ENCODE results near the gene FAM13C. TPM values are rescaled to one million over a fixed set of nuclear protein-coding genes. Genes with fewer than 3 reads are reported as not detected.

Gene FAM13C
- total RNA-seq, 1 donor from 2014 or later: 5.1 TPM

DNA sequence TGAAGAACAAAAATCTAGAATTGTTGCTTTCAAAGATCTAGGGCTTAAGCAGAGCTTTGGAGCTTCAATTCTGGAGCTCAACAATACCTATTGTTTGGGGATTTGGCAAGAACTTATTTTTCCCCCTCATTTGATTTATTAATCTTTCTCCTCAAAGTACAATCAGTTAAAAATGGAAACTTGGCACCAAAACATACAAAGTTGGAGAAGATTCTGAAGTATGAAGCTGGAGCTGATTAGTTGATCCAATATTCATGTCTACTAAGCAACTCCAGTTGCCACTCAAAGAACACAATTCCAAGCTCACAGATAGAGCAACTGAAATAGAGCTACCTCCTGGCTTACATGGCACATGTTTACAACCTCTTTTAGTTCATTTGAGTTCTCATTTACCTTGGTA is 3.8 kb downstream of the FAM13C start:
- Mint-ChIP-seq H3K4me3 (ENCODE audit: unreplicated experiment) (no peak overlapping the region), H3K27me3 (ENCODE audit: low read depth) (peaks cover 7% of the 10 kb centered on the region), H3K9me3 (ENCODE audit: low read depth) (no peaks in the 10 kb centered on the region), H3K27ac (ENCODE audit: unreplicated experiment) (no peak overlapping the region), H3K4me1 (ENCODE audit: low read depth) (peaks cover 26% of the 10 kb centered on the region), H3K36me3 (ENCODE audit: low read depth) (peaks cover 2% of the 10 kb centered on the region)
- TF ChIP-seq, protein P1, sequence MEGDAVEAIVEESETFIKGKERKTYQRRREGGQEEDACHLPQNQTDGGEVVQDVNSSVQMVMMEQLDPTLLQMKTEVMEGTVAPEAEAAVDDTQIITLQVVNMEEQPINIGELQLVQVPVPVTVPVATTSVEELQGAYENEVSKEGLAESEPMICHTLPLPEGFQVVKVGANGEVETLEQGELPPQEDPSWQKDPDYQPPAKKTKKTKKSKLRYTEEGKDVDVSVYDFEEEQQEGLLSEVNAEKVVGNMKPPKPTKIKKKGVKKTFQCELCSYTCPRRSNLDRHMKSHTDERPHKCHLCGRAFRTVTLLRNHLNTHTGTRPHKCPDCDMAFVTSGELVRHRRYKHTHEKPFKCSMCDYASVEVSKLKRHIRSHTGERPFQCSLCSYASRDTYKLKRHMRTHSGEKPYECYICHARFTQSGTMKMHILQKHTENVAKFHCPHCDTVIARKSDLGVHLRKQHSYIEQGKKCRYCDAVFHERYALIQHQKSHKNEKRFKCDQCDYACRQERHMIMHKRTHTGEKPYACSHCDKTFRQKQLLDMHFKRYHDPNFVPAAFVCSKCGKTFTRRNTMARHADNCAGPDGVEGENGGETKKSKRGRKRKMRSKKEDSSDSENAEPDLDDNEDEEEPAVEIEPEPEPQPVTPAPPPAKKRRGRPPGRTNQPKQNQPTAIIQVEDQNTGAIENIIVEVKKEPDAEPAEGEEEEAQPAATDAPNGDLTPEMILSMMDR (IDR thresholded peaks at IDR 0.05): no peak
- DNase-seq (ENCODE audit: low spot score): no peak

DNA sequence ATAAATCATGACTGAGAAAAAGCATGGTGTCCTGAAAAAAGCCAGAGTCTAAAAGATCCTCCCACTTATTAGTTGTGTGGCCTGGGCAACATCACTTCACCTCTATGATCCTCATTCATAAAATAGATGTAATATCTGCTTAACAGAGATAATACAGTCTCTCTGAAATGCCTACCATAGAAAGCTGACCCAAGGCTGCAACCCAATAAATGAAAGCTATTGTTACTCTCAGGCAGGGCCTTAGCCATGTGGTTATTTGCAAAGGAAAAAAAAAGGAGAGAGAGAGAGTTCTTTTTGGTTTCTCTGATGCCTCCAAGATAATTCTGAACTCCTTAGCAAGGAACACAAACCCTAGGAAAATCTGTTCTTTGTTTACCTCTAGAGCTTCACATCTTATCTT is 7.9 kb downstream of the FAM13C start:
- Mint-ChIP-seq H3K4me1 (ENCODE audit: low read depth) (no peaks in the 10 kb centered on the region), H3K27ac (ENCODE audit: unreplicated experiment) (no peak overlapping the region), H3K36me3 (ENCODE audit: low read depth) (peaks cover 6% of the 10 kb centered on the region), H3K9me3 (ENCODE audit: low read depth) (no peaks in the 10 kb centered on the region), H3K4me3 (ENCODE audit: unreplicated experiment) (no peak overlapping the region), H3K27me3 (ENCODE audit: low read depth) (peaks cover 5% of the 10 kb centered on the region)
- TF ChIP-seq, protein P1 (IDR thresholded peaks at IDR 0.05): no peak
- no peak for DNase-seq (ENCODE audit: low spot score)

DNA sequence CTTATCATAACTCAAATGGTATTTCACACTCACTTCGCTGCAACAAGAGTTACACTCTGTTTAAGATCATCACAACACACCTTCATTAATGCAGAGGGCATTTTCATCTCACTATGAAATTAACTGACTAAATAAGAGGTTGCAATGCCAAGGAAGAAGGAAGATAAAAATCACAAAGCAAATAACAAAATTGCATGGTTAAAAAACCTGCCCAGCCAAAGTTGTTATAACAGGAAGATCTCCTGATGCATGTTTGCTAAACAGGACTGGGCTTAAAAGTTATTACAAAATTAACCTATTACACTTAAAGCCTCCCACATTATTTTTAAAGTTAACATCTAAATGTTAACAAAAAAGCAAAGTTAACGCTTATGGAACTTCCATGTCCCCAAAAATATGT is 11.8 kb downstream of the FAM13C start:
- H3K4me3 Mint-ChIP-seq (ENCODE audit: unreplicated experiment): no peak overlapping the region
- no peak overlapping the region for H3K27ac Mint-ChIP-seq (ENCODE audit: unreplicated experiment)
- no peaks in the 10 kb centered on the region for H3K4me1 Mint-ChIP-seq (ENCODE audit: low read depth)
- DNase-seq (ENCODE audit: low spot score): no peak
- H3K27me3 Mint-ChIP-seq (ENCODE audit: low read depth): peaks cover 2% of the 10 kb centered on the region
- H3K9me3 Mint-ChIP-seq (ENCODE audit: low read depth): no peaks in the 10 kb centered on the region
- peaks cover 8% of the 10 kb centered on the region for H3K36me3 Mint-ChIP-seq (ENCODE audit: low read depth)
- TF ChIP-seq, protein P1 (IDR thresholded peaks at IDR 0.05): no peak

DNA sequence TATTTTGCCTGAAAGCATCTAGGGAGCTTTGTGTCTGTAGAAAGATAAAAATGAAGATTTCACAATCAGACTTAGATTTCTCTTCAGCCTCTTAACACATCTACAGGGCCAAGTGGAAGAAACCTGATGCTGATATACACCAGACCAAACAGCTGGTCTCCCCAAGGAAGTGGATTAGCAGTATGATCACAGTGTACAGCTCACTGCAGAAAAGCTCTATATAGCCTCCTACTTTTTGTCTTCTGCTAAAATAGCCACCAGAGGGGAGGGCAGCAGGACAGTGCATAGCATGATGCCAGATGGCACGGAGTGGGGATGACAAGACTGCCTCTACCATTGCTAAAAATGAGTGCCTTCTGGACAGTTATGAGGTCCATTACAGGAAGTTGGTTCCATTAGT is 16.0 kb downstream of the FAM13C start:
- no peak for DNase-seq (ENCODE audit: low spot score)
- Mint-ChIP-seq H3K36me3 (ENCODE audit: low read depth) (peaks cover 4% of the 10 kb centered on the region), H3K4me3 (ENCODE audit: unreplicated experiment) (no peak overlapping the region), H3K27ac (ENCODE audit: unreplicated experiment) (no peak overlapping the region), H3K9me3 (ENCODE audit: low read depth) (no peaks in the 10 kb centered on the region), H3K4me1 (ENCODE audit: low read depth) (peaks cover 5% of the 10 kb centered on the region), H3K27me3 (ENCODE audit: low read depth) (peaks cover 1% of the 10 kb centered on the region)
- TF ChIP-seq, protein P1 (IDR thresholded peaks at IDR 0.05): no peak

DNA sequence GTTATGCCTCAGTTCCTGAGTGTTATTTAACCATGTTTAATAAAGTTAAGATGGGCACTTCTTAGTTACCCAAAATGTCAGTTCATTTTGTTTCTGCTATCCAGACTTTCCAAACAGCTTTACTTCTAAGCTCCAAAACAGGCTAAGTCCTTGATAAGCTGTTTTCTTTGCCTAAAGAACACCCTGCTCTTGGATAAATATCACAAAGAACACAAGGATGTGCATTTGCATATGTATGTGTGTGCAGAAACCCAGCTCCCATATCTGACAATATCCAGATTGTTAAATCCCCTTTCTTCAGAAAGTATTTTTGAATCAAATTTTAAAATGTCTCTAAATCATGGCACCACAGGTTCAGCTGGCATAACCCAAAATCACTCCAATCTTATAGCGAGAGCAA is 19.6 kb downstream of the FAM13C start:
- TF ChIP-seq, protein P1 (IDR thresholded peaks at IDR 0.05): no peak
- H3K27me3 Mint-ChIP-seq (ENCODE audit: low read depth): peaks cover 1% of the 10 kb centered on the region
- H3K27ac Mint-ChIP-seq (ENCODE audit: unreplicated experiment): no peak overlapping the region
- no peak for DNase-seq (ENCODE audit: low spot score)
- peaks cover 14% of the 10 kb centered on the region for H3K4me1 Mint-ChIP-seq (ENCODE audit: low read depth)
- H3K36me3 Mint-ChIP-seq (ENCODE audit: low read depth): peaks cover 2% of the 10 kb centered on the region
- no peaks in the 10 kb centered on the region for H3K9me3 Mint-ChIP-seq (ENCODE audit: low read depth)
- no peak overlapping the region for H3K4me3 Mint-ChIP-seq (ENCODE audit: unreplicated experiment)
